Neuron (in vitro differentiated cells): Measurements from ENCODE around the gene EPHB4.
"Not testable (repeated sequence)": the region's sequence is repeated elsewhere in the genome, so short reads cannot be mapped to it uniquely, and the experiment has no call there.

Source experiments
- H2AFZ ChIP-seq: one replicate; pipeline ENCODE4 v1.6.1; 2013; ENCODE audit warnings: low read depth, mild to moderate bottlenecking, inconsistent platforms, low read length, moderate library complexity
- H3K27me3 ChIP-seq: one replicate; pipeline ENCODE4 v1.6.1; 2013; ENCODE audit warnings: low read length; ENCODE audit not compliant: insufficient read depth
- H3K36me3 ChIP-seq: one replicate; pipeline ENCODE4 v1.6.1; 2013; ENCODE audit warnings: low read length; ENCODE audit not compliant: insufficient read depth
- H3K4me1 ChIP-seq: one replicate; pipeline ENCODE4 v1.6.1; 2013; ENCODE audit warnings: low read length; ENCODE audit not compliant: insufficient read depth
- H3K4me3 ChIP-seq: 2 replicates; pipeline ENCODE4 v1.5.1; 2013; ENCODE audit warnings: mild to moderate bottlenecking, low read length, moderate library complexity
- H3K9me3 ChIP-seq: one replicate; pipeline ENCODE4 v1.6.1; 2013; ENCODE audit warnings: low read length

The EPHB4 gene

DNA sequence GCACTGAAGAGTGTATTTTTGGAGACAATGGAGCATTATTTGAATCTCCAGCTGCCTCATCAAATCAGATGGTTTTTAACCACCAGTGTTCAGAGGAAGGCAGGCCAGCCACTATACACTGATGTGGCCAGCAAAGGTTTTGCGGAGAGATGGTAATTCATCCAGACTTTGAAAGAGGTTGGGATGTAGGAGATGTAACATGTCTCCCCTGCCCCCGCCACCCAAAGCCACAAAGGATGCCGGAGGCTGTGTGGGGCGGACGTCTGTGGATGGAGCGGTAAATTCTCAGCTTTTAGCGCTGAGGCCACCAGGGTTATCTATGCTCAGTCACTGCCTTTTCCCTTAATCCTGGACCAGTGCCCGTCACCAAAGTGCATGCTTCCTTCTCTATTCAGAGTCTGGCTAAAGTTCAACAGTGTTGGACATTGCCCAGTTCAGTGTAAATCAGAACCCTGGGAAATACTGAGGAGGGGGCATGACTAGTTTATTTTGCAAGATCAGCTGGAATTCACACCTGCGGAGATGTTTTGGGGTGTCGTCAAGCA is 36.2 kb upstream of the EPHB4 start:
- Histone ChIP-seq H3K36me3 (peaks cover 15% of the 10 kb centered on the region), H3K27me3 (no peaks in the 10 kb centered on the region), H3K9me3 (no peaks in the 10 kb centered on the region), H3K4me1 (peaks cover 13% of the 10 kb centered on the region), H2AFZ (no peak overlapping the region), H3K4me3 (no peak overlapping the region)

DNA sequence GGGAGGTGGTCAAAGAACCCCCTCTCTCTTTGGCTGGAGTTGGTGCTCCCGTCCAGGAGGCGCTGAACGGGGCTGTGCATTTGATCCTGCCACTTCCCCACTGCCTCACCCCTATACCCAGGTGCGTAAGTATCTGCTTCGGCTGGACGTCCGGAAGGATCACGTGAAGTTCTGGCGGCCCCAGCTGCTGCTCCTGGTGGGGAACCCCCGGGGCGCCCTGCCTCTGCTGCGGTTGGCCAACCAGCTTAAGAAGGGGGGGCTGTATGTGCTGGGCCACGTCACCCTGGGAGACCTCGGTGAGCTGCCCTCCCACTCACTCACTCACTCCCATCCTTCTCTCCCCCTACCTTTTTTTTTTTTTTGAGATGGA is 34.3 kb upstream of the EPHB4 start:
- Histone ChIP-seq H3K27me3 (no peaks in the 10 kb centered on the region), H3K36me3 (peaks cover 15% of the 10 kb centered on the region), H3K4me1 (peaks cover 3% of the 10 kb centered on the region), H2AFZ (no peak overlapping the region), H3K9me3 (no peaks in the 10 kb centered on the region), H3K4me3 (no peak overlapping the region)

DNA sequence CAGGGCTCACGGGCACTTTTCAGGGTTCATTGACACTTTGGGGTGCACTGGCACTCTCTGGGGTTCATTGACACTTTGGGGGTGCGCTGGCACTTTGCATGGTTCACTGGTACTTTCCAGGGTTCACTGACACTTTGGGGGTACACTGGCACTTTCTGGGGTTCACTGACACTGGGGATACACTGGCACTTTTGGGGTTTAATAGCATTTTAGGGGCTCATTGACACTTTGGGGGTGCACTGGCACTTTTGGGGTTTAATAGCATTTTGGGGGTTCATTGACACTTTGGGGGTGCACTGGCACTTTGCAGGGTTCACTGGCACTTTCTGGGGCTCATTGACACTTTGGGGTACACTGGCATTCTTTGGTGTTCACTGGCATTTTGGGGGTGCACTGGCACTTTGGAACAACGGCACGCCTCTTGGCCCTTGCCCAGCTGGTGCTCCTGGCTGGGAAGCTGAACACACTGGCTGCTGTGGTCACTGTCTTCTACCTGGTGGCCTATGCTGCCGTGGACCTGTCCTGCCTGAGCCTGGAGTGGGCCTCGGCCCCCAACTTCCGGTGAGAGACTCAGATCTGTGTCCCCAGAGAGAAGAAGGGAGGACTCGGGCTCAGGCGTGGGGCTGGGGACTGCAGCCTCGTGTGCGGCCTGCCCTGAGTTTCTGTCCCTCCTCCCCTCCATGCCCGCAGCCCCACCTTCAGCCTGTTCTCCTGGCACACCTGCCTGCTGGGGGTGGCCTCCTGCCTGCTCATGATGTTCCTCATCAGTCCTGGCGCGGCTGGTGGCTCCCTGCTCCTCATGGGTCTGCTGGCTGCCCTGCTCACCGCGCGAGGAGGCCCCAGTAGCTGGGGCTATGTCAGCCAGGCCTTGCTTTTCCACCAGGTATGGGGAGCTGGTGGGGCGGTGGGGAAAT is 33.6 kb upstream of the EPHB4 start:
- Histone ChIP-seq H3K4me3 (no peak overlapping the region), H2AFZ (no peak overlapping the region), H3K9me3 (no peaks in the 10 kb centered on the region)

DNA sequence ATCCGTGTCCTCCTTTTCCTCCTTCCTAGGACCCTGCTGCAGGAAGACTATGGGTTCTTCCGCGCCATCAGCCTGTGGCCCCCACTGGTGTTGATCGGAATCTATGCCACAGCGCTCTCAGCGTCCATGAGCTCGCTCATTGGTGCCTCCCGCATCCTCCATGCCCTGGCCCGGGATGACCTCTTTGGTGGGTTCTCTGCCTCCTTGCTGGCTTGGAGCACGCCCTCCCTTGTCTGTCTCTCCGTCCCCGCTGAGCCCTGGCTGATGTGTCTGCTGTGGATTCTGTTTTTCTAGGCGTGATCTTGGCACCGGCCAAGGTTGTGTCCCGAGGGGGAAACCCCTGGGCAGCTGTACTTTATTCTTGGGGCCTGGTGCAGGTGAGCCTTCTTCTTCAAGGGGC is 32.5 kb upstream of the EPHB4 start:
- Histone ChIP-seq H3K27me3 (no peaks in the 10 kb centered on the region), H2AFZ (no peak overlapping the region), H3K4me1 (no peaks in the 10 kb centered on the region), H3K4me3 (no peak overlapping the region), H3K9me3 (no peaks in the 10 kb centered on the region), H3K36me3 (peaks cover 15% of the 10 kb centered on the region)

More for the DNA sequence above, 33.6 kb upstream of the EPHB4 start:
- Histone ChIP-seq H3K36me3 (peaks cover 15% of the 10 kb centered on the region), H3K27me3 (no peaks in the 10 kb centered on the region), H3K4me1 (no peaks in the 10 kb centered on the region)

DNA sequence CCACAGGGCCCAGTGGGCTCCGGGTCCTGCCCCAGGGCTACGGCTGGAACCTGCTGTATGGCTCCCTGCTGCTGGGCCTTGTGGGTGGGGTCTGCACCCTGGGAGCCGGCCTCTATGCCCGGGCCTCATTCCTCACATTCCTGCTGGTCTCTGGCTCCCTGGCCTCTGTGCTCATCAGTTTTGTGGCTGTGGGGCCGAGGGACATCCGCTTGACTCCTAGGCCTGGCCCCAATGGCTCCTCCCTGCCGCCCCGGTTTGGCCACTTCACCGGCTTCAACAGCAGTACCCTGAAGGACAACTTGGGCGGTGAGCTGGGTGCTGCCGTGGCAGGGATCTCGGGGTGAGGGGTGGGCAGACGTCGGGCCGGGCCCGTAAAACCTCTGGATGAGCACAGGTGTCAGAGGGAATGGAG is 29.6 kb upstream of the EPHB4 start:
- peaks cover 6% of the 10 kb centered on the region for H3K4me1 ChIP-seq
- H3K4me3 ChIP-seq = no peak overlapping the region
- peaks cover 12% of the 10 kb centered on the region for H3K36me3 ChIP-seq

DNA sequence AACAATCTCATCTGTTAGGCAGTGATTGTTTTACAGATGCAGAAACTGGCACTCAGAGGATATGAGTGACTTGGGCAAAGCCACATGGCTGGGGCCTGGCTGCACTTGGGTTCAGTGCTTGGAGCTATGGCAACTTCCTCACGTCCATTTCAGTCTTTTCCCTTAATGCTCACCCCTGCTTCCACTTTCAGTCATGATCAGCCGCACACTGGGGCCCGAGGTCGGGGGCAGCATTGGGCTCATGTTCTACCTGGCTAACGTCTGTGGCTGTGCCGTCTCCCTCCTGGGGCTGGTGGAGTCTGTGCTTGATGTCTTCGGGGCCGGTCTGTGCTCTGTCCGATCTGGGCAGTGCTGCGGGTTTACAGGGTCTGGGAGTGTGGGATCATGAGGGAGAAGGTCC is 28.2 kb upstream of the EPHB4 start:
- Histone ChIP-seq H3K4me3 (no peak overlapping the region), H3K36me3 (peaks cover 4% of the 10 kb centered on the region), H3K9me3 (no peaks in the 10 kb centered on the region), H3K4me1 (peaks cover 6% of the 10 kb centered on the region), H2AFZ (no peak overlapping the region), H3K27me3 (no peaks in the 10 kb centered on the region)

More for the DNA sequence above, 29.6 kb upstream of the EPHB4 start:
- Histone ChIP-seq H3K27me3 (no peaks in the 10 kb centered on the region), H2AFZ (no peak overlapping the region), H3K9me3 (no peaks in the 10 kb centered on the region)

DNA sequence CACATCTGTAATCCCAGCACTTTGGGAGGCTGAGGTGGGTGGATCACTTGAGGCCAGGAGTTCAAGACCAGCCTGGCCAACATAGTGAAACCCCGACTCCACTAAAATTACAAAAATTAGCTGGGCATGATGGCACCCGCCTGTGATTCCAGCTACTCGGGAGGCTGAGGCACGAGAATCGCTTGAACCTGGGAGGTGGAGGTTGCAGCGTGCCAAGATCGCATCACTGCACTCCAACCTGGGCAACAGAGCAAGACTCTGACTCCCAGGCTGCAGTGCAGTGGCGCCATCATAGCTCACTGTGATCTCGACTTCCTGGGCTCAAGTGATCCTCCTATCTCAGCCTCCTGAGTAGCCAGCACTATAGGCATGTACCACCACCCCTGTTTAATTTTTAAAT is 27.6 kb upstream of the EPHB4 start:
- not testable (repeated sequence) for H2AFZ ChIP-seq, H3K4me3 ChIP-seq, H3K27me3 ChIP-seq, H3K9me3 ChIP-seq, H3K36me3 ChIP-seq, H3K4me1 ChIP-seq

DNA sequence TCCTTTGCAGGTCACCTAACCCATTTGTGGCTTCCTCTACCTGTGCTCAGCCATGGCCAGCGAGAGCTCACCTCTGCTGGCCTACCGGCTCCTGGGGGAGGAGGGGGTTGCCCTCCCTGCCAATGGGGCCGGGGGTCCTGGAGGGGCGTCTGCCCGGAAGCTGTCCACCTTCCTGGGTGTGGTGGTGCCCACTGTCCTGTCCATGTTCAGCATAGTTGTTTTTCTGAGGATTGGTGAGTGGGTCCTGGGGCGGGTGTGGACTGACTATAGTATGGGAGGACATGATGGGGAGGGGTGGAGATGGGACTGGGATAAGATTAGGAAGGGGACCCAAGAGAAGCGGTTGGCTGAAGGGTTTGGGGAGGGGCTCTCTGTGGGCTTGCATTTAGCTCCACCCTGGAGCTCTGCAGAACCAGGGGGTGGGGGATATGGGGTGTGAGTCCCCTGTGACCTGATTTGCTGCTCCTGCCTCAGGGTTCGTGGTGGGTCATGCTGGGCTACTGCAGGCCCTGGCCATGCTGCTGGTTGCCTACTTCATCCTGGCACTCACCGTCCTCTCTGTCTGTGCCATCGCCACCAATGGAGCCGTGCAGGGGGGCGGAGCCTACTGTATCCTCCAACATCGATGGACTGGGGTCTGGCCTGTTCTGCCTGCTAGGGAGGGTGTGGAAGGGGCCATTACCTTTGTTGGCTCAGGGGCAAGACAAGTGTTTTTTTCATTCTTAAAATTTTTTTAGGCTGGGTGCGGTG is 27.0 kb upstream of the EPHB4 start:
- no peaks in the 10 kb centered on the region for H3K36me3 ChIP-seq
- H3K27me3 ChIP-seq = no peaks in the 10 kb centered on the region
- H3K4me3 ChIP-seq = no peak overlapping the region
- no peak overlapping the region for H2AFZ ChIP-seq
- peaks cover 6% of the 10 kb centered on the region for H3K4me1 ChIP-seq
- no peaks in the 10 kb centered on the region for H3K9me3 ChIP-seq

DNA sequence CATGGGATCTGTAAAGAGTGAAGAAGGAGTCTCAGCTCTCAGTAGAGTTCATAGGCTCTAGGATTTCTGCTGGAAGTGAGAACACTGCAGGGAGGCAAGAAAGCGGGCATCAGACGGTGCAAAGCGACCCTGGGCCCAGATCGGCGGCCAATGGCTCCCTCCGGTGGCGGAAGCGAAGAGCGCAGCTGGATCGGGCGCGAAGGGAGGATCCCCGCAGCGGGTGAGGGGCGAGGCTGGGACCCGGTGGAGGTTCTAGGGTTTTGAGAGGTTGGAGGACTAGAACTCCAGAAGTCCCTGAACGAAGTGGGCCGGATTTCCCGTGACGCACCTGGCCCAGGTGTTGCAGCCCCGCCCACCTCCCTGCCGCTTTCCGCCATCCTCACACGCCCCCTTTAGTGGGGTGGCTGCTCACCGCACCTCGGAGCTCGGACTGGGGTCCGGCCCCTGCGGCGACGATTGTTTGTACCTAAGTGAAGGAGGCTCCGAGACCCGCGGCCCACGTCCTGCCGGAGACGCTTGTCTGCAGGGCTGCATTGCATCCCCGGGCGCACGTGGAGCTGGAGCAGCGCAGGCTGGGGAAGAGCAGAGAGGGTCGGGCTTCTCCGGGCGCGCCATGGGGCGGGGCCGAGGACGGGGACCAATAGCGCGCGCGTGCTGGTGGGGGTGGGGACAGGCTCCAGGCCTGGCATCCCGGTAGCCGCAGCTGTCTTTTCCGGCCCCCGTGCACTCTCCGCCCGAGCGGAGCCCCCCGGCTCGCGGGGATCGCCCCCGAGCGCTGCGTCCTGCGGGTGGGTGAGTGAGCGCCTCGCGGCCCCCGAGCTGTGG is 24.9 kb upstream of the EPHB4 start, which contains the start of gene SLC12A9:
TSS of gene SLC12A9 (plus strand) at position 666 of the 825 bp plus-strand sequence. CDS start 1,485 bp downstream, outside the sequence.
- no peaks in the 10 kb centered on the region for H3K27me3 ChIP-seq
- peaks cover 6% of the 10 kb centered on the region for H3K4me1 ChIP-seq
- no peaks in the 10 kb centered on the region for H3K9me3 ChIP-seq
- no peaks in the 10 kb centered on the region for H3K36me3 ChIP-seq
- peak within 1 kb of the TSS; percentile 97 for H2AFZ ChIP-seq
- peak within 1 kb of the TSS; percentile 91 for H3K4me3 ChIP-seq

DNA sequence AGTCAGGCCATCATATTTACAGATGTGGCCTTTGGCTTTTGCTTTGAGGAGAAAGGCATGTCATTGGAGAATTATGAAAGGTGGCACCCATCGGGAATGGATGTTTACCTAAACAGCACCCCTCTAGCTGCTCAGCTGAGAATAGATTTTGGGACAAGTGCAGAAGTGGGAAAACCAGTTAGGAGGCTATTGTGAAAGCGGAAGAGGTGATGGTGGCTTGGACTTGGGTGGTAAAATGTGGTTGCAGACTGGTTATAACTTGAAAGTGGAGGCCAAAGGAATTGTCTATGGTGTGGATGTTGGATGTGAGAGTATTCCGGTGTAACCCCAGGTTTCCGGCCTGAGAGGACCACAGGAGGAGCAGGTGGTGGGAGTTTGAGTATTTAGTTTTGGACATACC is 20.0 kb upstream of the EPHB4 start:
- H2AFZ ChIP-seq = no peak overlapping the region
- no peaks in the 10 kb centered on the region for H3K36me3 ChIP-seq
- H3K9me3 ChIP-seq = no peaks in the 10 kb centered on the region
- no peaks in the 10 kb centered on the region for H3K27me3 ChIP-seq
- no peaks in the 10 kb centered on the region for H3K4me1 ChIP-seq
- no peak overlapping the region for H3K4me3 ChIP-seq

DNA sequence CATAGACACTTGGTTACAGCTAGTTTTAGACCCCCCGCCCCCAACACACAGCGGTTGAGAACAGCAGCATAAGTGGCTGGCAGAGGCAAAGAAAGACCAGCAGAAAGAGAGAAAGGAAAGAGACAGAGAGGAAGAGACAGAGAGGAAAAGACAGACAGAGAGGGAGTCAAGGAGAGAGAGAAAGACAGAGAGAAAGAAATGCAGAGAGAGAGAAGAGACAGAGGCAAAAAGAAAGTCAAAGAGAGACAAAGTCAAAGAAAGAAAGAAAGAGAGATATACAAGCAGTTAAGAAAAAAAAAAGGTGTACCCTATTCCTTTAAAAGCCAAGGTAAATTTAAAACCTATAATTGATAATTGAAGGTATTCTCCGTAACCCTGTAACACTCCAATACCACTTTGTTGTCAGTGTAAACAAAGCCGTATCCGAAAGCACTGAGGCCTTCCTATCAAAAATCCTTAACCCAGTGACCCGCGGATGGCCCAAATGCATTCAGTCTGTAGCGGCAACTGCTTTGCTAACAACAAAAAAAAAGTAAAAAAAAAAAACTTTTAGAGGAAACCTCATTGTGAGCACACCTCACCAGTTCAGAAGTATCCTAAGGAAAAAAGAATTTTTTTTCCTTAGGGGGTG is 13.3 kb upstream of the EPHB4 start:
- Histone ChIP-seq H2AFZ (no peak overlapping the region), H3K9me3 (no peaks in the 10 kb centered on the region), H3K27me3 (no peaks in the 10 kb centered on the region), H3K4me1 (peaks cover 18% of the 10 kb centered on the region), H3K4me3 (peak overlapping the region; percentile 27), H3K36me3 (no peaks in the 10 kb centered on the region)

DNA sequence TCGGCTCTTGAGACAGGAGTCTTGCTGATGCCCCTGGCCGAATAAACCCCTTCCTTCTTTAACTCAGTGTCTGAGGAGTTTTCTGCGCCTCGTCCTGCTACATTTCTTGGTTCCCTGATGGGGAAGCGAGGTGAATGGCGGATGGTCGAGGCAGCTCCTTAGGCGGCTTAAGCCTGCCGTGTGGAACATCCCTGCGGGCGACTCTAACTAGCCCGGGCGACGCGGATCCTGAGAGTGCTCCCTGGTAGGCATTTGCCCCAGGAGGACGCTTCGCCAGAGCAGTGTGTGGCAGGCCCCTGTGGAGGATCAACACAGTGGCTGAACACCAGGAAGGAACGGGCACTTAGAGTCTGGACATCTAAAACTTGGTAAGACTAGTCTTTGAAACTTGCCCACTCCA is 12.0 kb upstream of the EPHB4 start:
- H2AFZ ChIP-seq = no peak overlapping the region
- peaks cover 18% of the 10 kb centered on the region for H3K4me1 ChIP-seq
- no peak overlapping the region for H3K4me3 ChIP-seq
- H3K36me3 ChIP-seq = no peaks in the 10 kb centered on the region
- no peaks in the 10 kb centered on the region for H3K9me3 ChIP-seq
- no peaks in the 10 kb centered on the region for H3K27me3 ChIP-seq
